GM23248 (cell line): ENCODE measurements around the gene PLCL2. TPM values are rescaled to one million over a fixed set of nuclear protein-coding genes. Genes with fewer than 3 reads are reported as not detected.

Experiments
- DNase-seq: peaks from one replicate; pipeline ENCODE4 v3.0.0-alpha.2; 2015
- H2AFZ ChIP-seq: fragments of 200-600 bp; sonication (generic); 2 replicates; pipeline ENCODE4 v1.6.1; 2016; ENCODE audit warnings: antibody characterized with exemption
- H3F3A ChIP-seq: fragments of 200-600 bp; sonication (generic); 2 replicates; pipeline ENCODE4 v1.6.1; 2016; ENCODE audit warnings: mild to moderate bottlenecking, antibody characterized with exemption, mixed run types; ENCODE audit not compliant: insufficient read depth
- H3K27ac ChIP-seq: fragments of 200-600 bp; sonication (generic); 2 replicates; pipeline ENCODE4 v1.5.1; 2016; ENCODE audit warnings: mild to moderate bottlenecking
- H3K27me3 ChIP-seq: fragments of 200-600 bp; sonication (generic); replicated peaks from 2 replicates; pipeline ENCODE4 v1.6.1; 2016; ENCODE audit warnings: mild to moderate bottlenecking; ENCODE audit not compliant: insufficient read depth
- H3K36me3 ChIP-seq: fragments of 200-600 bp; sonication (generic); 2 replicates; pipeline ENCODE4 v1.6.1; 2016; ENCODE audit warnings: low read depth, mild to moderate bottlenecking
- H3K4me1 ChIP-seq: fragments of 200-600 bp; sonication (generic); 2 replicates; pipeline ENCODE4 v1.6.1; 2016; ENCODE audit warnings: mild to moderate bottlenecking; ENCODE audit not compliant: insufficient read depth
- H3K4me2 ChIP-seq: fragments of 200-600 bp; sonication (generic); one replicate; pipeline ENCODE4 v1.6.1; 2016; ENCODE audit warnings: mild to moderate bottlenecking; ENCODE audit not compliant: unreplicated experiment
- H3K4me3 ChIP-seq: fragments of 200-600 bp; sonication (generic); 2 replicates; pipeline ENCODE4 v1.5.1; 2016; ENCODE audit warnings: mild to moderate bottlenecking
- H3K79me2 ChIP-seq: fragments of 200-600 bp; sonication (generic); 2 replicates; pipeline ENCODE4 v1.6.1; 2016; ENCODE audit warnings: mild to moderate bottlenecking; ENCODE audit not compliant: insufficient read depth
- H3K9ac ChIP-seq: fragments of 200-600 bp; sonication (generic); 2 replicates; pipeline ENCODE4 v1.6.1; 2016; ENCODE audit warnings: mild to moderate bottlenecking
- H3K9me2 ChIP-seq: fragments of 200-600 bp; sonication (generic); 2 replicates; pipeline ENCODE4 v1.6.1; 2016; ENCODE audit warnings: mixed run types, mild to moderate bottlenecking, moderate library complexity; ENCODE audit not compliant: insufficient read depth
- H3K9me3 ChIP-seq: fragments of 200-600 bp; sonication (generic); one replicate; pipeline ENCODE4 v1.6.1; 2017; ENCODE audit warnings: low read depth
- H4K20me1 ChIP-seq: fragments of 200-600 bp; sonication (generic); 2 replicates; pipeline ENCODE4 v1.6.0; 2016; ENCODE audit not compliant: insufficient read depth
- EZH2 ChIP-seq: fragments of 200-600 bp; sonication (generic); IDR thresholded peaks from 2 replicates; pipeline ENCODE4 v1.6.1; 2018; ENCODE audit warnings: antibody characterized with exemption, mild to moderate bottlenecking; ENCODE audit not compliant: insufficient read depth, poor library complexity, severe bottlenecking
- EZH2phosphoT487 ChIP-seq: fragments of 200-600 bp; sonication (generic); IDR thresholded peaks from 2 replicates; pipeline ENCODE4 v1.6.1; 2018; ENCODE audit warnings: antibody characterized with exemption, moderate library complexity, mild to moderate bottlenecking, low read depth; ENCODE audit not compliant: insufficient read depth
- WGBS, 2 experiments: methylation state at CpG; one replicate each; pipeline ENCODE4 v1.1.6; 2015 to 2017; ENCODE audit warnings: low lambda C conversion rate in 2 of 2, low coverage in 1 of 2; ENCODE audit errors: missing lambda C conversion rate in 2 of 2; 5-methylcytosine and 5-hydroxymethylcytosine counted together
- in situ Hi-C: fragments of 300-500 bp; cut with MboI; formaldehyde crosslinking; loops from 2 replicates; pipeline ENCODE4 v1.15.0; 2020
- polyA plus RNA-seq: library from polyadenylated mRNA; unstranded; fragments of >200 nt; fragmentation: Nextera tagmentation; extraction: Ambion mirVana; gene quantifications from 2 replicates; pipeline ENCODE4 v1.2.1, GENCODE V29; 2016
- total RNA-seq: library from RNA; depleted of rRNA; stranded (reverse); fragments of >200 nt; shearing (Covaris generic); gene quantifications from 2 replicates; pipeline ENCODE4 v1.2.3, GENCODE V29; 2014

PLCL2 gene
- total and polyA plus RNA-seq, 2 experiments from 2014 or later = 1.4 to 5.1 TPM

DNA sequence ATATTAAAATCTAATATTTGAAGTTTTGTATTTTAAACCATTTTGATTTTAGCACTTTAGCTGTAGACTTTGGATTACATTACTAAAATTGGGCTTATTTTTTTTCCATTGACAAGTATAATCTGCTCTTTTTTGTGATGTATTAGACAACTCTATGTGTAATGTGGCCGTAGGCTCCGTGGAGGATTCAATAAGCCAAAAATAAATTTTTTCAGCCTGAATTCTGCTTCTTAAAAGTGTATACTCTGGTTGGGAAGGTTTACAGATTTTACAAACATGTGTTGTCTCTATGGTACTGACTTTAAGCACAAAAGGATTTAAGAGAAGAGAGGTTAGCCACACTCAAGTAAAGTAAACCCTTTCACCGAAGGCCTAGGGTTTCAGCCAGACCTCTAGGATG is 110.8 kb downstream of the PLCL2 start:
- no peak overlapping the region for H3K9ac ChIP-seq
- 84 to 87% methylated on average over 3 of the region's 3 CpGs for WGBS, 2 experiments
- H3K36me3 ChIP-seq = no peaks in the 10 kb centered on the region
- no peaks in the 10 kb centered on the region for H3F3A ChIP-seq
- no peaks in the 10 kb centered on the region for H3K27me3 ChIP-seq
- TF ChIP-seq EZH2 (no peak), EZH2phosphoT487 (no peak)
- no peak for DNase-seq
- no peak overlapping the region for H3K4me2 ChIP-seq
- H3K79me2 ChIP-seq = no peaks in the 10 kb centered on the region
- no peaks in the 10 kb centered on the region for H4K20me1 ChIP-seq
- in situ Hi-C loops = no loop called here
- H3K4me3 ChIP-seq = no peak overlapping the region
- no peaks in the 10 kb centered on the region for H3K9me2 ChIP-seq
- 0 out of 2 replicates have a peak, but pooled peaks cover 6% of the 10 kb centered on the region for H3K4me1 ChIP-seq
- no peaks in the 10 kb centered on the region for H3K9me3 ChIP-seq
- no peak overlapping the region for H2AFZ ChIP-seq
- no peak overlapping the region for H3K27ac ChIP-seq

DNA sequence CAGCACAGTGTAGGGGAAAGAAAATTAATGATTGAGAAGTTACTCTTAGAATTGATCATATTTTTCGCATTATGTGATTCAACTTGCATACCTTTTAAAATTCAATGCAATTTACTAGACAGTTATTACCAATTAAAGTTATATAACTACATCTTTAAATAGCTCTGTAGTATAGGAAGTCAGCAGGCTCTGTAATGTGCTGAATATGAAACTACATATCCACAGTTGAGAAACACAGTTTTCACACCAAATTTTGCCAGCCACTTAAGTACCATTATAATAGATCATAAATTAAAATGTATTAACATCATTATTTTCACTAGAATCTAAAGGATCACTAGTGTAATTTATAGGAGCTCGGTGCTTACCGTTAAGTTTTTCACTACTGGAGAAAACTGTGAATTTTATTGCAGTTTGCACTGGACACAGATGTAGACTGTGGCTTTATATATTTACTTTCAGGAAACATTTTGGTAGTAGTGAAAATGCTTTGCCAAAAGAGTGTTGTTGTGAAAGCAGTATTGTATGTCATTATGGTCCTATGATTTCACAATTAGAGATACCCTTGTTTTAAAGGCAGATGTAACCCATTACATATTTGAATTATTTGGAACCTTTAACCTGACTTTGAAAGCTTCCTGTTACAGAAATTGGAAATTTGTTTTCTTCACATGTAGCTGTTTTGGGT is 113.6 kb downstream of the PLCL2 start:
- Histone ChIP-seq H3K79me2 (no peaks in the 10 kb centered on the region), H4K20me1 (no peaks in the 10 kb centered on the region), H3F3A (no peaks in the 10 kb centered on the region), H2AFZ (no peak overlapping the region), H3K4me2 (no peak overlapping the region), H3K27me3 (no peaks in the 10 kb centered on the region), H3K27ac (no peak overlapping the region), H3K36me3 (no peaks in the 10 kb centered on the region), H3K9ac (no peak overlapping the region), H3K9me3 (no peaks in the 10 kb centered on the region), H3K4me3 (no peak overlapping the region), H3K9me2 (no peaks in the 10 kb centered on the region), H3K4me1 (0 out of 2 replicates have a peak, but pooled peaks cover 2% of the 10 kb centered on the region)
- WGBS, 2 experiments = 90 to 91% methylated on average over 3 of the region's 3 CpGs
- in situ Hi-C loops = no loop called here
- no peak for DNase-seq
- TF ChIP-seq EZH2phosphoT487 (no peak), EZH2 (no peak)

DNA sequence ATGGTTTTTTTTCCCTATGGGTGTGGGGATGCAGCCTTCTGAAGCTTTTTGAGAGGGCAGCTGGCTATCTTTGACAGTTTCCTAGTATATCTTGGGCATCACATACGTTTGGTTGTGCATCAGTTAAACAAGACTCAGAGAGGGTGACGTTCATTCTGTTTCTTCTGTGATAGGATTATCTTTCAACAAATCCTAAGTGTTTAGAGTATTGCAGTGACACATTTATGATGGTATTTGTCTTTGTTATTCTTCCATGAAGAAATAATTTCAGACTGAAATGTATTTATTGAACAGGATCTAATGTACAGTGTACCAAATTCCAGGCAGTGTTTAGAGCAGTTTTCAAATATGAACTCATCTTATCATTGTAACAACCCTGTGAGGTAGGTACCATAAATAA is 114.4 kb downstream of the PLCL2 start:
- 80 to 85% methylated on average over 2 of the region's 2 CpGs for WGBS, 2 experiments
- no peak overlapping the region for H3K9ac ChIP-seq
- no peaks in the 10 kb centered on the region for H3K27me3 ChIP-seq
- H4K20me1 ChIP-seq = no peaks in the 10 kb centered on the region
- no peaks in the 10 kb centered on the region for H3K36me3 ChIP-seq
- H2AFZ ChIP-seq = no peak overlapping the region
- H3K9me2 ChIP-seq = no peaks in the 10 kb centered on the region
- no peaks in the 10 kb centered on the region for H3K4me1 ChIP-seq
- no peaks in the 10 kb centered on the region for H3K9me3 ChIP-seq
- DNase-seq = no peak
- no peaks in the 10 kb centered on the region for H3K79me2 ChIP-seq
- H3F3A ChIP-seq = no peaks in the 10 kb centered on the region
- no peak overlapping the region for H3K4me3 ChIP-seq
- in situ Hi-C loops = no loop called here
- no peak overlapping the region for H3K27ac ChIP-seq
- TF ChIP-seq EZH2phosphoT487 (no peak), EZH2 (no peak)
- H3K4me2 ChIP-seq = no peak overlapping the region

DNA sequence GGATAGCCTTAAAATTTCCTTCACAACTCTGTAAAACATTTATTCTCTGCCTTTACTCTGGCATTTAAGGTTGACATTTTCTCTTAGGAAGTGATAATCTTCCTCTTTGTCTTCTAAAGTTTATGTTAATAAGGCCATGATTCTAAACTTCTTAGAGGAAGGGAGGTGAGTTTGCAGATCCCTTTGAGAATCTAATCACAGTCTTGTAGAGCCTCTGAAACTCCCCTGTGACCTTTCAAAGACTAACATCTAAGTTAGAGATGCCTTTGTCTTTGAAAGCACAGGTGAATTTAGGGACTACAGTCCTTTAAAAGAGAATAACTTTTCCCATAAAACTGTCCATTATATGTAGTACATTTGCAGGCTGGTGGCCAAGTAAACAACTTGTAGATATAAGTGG is 115.1 kb downstream of the PLCL2 start:
- H3K36me3 ChIP-seq = no peaks in the 10 kb centered on the region
- no peaks in the 10 kb centered on the region for H3K9me3 ChIP-seq
- in situ Hi-C loops = no loop called here
- H2AFZ ChIP-seq = no peak overlapping the region
- H3K79me2 ChIP-seq = no peaks in the 10 kb centered on the region
- H3K27ac ChIP-seq = no peak overlapping the region
- no peak for TF ChIP-seq EZH2
- no peak for TF ChIP-seq EZH2phosphoT487
- H3K27me3 ChIP-seq = no peaks in the 10 kb centered on the region
- H4K20me1 ChIP-seq = no peaks in the 10 kb centered on the region
- H3F3A ChIP-seq = no peaks in the 10 kb centered on the region
- H3K9ac ChIP-seq = no peak overlapping the region
- H3K4me2 ChIP-seq = no peak overlapping the region
- DNase-seq = no peak
- H3K4me3 ChIP-seq = no peak overlapping the region
- no peaks in the 10 kb centered on the region for H3K9me2 ChIP-seq
- H3K4me1 ChIP-seq = no peaks in the 10 kb centered on the region

DNA sequence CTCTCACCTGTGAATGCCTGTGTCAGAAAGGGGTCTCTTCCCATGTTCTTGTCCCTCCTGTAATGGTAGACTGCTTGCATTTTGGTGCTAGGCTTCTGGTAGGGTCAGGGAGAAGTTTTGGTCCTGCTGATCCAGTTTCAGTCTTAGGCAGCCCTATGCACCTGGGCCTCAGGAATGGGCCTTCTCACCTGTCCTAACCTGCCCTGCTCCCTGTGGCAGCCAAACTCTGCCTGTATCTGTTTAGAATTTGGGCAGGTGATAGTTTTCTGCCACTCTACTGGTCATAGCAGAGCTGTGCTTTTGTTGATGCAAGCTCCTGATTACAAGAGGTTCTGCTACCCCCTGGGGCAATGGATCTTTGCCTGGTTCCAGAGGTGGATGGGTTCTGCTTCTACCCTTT is 118.7 kb downstream of the PLCL2 start:
- Histone ChIP-seq H3K9me3 (no peaks in the 10 kb centered on the region), H3K27me3 (no peaks in the 10 kb centered on the region), H3K9ac (no peak overlapping the region), H3K36me3 (no peaks in the 10 kb centered on the region), H3K4me3 (no peak overlapping the region), H4K20me1 (no peaks in the 10 kb centered on the region), H3K4me1 (no peaks in the 10 kb centered on the region), H2AFZ (no peak overlapping the region), H3K9me2 (no peaks in the 10 kb centered on the region), H3K27ac (no peak overlapping the region), H3K79me2 (no peaks in the 10 kb centered on the region), H3F3A (no peaks in the 10 kb centered on the region), H3K4me2 (no peak overlapping the region)
- DNase-seq = no peak
- in situ Hi-C loops = no loop called here
- no peak for TF ChIP-seq EZH2
